Glutamatergic neuron (in vitro differentiated cells): ENCODE results near the gene CDC42BPA. TPM values are rescaled to one million over a fixed set of nuclear protein-coding genes. Genes with fewer than 3 reads are reported as not detected.

Experiments used
- DNase-seq: peaks from one replicate; pipeline ENCODE4 v3.0.0; 2022
- H3K27ac Mint-ChIP-seq: one replicate; pipeline ENCODE4 v1.8.0; 2020; ENCODE audit warnings: mild to moderate bottlenecking, mixed read lengths, inconsistent platforms; ENCODE audit not compliant: unreplicated experiment
- H3K27me3 Mint-ChIP-seq: one replicate; pipeline ENCODE4 v1.8.0; 2020; ENCODE audit warnings: mild to moderate bottlenecking, moderate library complexity, mixed read lengths, inconsistent platforms; ENCODE audit not compliant: unreplicated experiment
- H3K36me3 Mint-ChIP-seq: one replicate; pipeline ENCODE4 v1.8.0; 2020; ENCODE audit warnings: mild to moderate bottlenecking, mixed read lengths, inconsistent platforms; ENCODE audit not compliant: unreplicated experiment
- H3K4me1 Mint-ChIP-seq: one replicate; pipeline ENCODE4 v1.8.0; 2020; ENCODE audit warnings: mild to moderate bottlenecking, low read depth, mixed read lengths, inconsistent platforms; ENCODE audit not compliant: unreplicated experiment
- H3K4me3 Mint-ChIP-seq: one replicate; pipeline ENCODE4 v1.8.0; 2020; ENCODE audit warnings: mild to moderate bottlenecking, mixed read lengths, inconsistent platforms; ENCODE audit not compliant: unreplicated experiment
- H3K9me3 Mint-ChIP-seq: one replicate; pipeline ENCODE4 v1.8.0; 2020; ENCODE audit warnings: mild to moderate bottlenecking, moderate library complexity, mixed read lengths, inconsistent platforms; ENCODE audit not compliant: unreplicated experiment
- total RNA-seq: library from RNA; stranded (reverse); fragmentation: NEBNext Ultra II Directional; extraction: Animal tissue kit (Norgen Biotek cat#: 25700); gene quantifications from one replicate; pipeline ENCODE4 v1.2.1, GENCODE V29; 2021; ENCODE audit not compliant: unreplicated experiment
- TF ChIP-seq, protein P1 (sequence below): fragments of 200-600 bp; sonication (generic); IDR thresholded peaks from one replicate; pipeline ENCODE4 v1.5.0; 2021; ENCODE audit not compliant: partially characterized antibody, unreplicated experiment

CDC42BPA gene
- total RNA-seq, 1 donor from 2014 or later = 66.0 TPM

DNA sequence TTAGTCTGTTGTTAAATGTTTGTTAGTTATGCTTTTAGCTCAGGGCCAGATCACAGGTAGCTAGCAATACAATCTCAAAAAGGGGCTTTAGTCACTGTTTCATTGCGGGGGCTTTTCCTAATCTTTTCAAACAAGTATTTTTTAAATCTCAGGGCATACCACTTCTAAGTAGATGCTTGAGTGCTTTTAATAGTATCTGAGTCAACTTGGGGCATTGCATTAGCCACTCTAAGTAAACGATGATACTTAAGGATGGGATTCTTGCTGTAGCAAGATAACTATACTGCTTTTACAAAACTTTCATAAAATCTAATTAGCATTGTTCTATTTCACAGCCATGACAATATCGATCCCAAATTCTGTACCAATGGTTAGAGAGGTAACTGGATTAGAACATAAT, 11.6 kb downstream of the CDC42BPA start:
- Mint-ChIP-seq H3K36me3 (no peaks in the 10 kb centered on the region), H3K9me3 (no peaks in the 10 kb centered on the region), H3K4me3 (no peak overlapping the region), H3K27ac (no peak overlapping the region), H3K27me3 (no peaks in the 10 kb centered on the region), H3K4me1 (peaks cover 6% of the 10 kb centered on the region)
- no peak for DNase-seq
- TF ChIP-seq, protein P1, sequence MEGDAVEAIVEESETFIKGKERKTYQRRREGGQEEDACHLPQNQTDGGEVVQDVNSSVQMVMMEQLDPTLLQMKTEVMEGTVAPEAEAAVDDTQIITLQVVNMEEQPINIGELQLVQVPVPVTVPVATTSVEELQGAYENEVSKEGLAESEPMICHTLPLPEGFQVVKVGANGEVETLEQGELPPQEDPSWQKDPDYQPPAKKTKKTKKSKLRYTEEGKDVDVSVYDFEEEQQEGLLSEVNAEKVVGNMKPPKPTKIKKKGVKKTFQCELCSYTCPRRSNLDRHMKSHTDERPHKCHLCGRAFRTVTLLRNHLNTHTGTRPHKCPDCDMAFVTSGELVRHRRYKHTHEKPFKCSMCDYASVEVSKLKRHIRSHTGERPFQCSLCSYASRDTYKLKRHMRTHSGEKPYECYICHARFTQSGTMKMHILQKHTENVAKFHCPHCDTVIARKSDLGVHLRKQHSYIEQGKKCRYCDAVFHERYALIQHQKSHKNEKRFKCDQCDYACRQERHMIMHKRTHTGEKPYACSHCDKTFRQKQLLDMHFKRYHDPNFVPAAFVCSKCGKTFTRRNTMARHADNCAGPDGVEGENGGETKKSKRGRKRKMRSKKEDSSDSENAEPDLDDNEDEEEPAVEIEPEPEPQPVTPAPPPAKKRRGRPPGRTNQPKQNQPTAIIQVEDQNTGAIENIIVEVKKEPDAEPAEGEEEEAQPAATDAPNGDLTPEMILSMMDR = no peak

DNA sequence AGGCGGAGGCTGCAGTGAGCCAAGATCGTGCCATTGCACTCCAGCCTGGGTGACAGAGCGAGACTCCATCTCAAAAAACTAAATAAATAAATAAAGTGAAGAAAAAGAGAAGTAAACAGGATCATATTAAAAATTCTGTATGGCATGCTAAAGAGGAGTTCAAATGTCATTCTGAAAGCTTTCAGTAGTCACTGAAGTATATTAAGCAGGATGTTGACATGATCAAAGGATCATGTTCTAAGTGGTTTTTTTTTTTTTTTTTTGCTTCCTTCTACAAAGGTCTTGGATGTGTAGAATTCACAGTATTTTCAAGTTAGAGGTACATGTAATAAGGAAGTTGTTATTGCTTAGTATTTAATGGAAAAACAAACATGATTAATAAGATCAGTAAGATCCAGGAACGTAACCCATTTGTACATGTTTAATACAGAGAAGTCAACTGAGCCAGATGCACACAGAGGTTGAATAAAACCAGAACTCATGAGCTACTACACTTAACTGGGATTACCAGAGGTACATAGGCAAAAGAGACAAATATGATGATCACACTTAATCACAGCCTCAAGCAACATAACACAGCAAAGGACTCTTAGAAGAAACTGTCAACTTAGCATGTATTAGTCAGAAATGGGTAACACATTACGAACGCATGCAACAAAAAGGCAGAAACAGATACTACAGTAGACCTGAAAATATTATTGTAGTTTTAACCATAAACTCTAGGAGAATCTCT, 12.2 kb downstream of the CDC42BPA start:
- no peaks in the 10 kb centered on the region for H3K36me3 Mint-ChIP-seq
- no peak overlapping the region for H3K4me3 Mint-ChIP-seq
- H3K27ac Mint-ChIP-seq = no peak overlapping the region
- H3K4me1 Mint-ChIP-seq = peaks cover 6% of the 10 kb centered on the region
- no peak for DNase-seq
- H3K9me3 Mint-ChIP-seq = no peaks in the 10 kb centered on the region
- TF ChIP-seq, protein P1 = no peak
- H3K27me3 Mint-ChIP-seq = no peaks in the 10 kb centered on the region

DNA sequence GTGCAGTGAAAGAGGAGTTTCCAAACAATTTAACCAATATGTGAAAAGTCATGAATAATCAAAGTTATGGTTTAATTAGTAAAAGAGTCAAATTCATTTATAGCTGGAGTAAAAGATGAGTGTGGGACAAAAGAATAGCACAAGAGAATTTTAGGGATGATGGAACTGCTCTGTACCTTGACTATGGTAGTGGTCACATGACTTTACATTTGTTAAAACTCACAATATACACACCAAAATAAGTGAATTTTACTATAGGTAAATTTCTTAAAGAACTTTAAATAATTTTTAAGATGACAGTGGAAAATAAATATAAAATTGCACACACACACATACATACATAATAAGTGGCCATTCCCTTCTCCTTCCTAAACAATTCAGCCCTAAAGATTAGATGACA, 13.6 kb downstream of the CDC42BPA start:
- Mint-ChIP-seq H3K9me3 (no peaks in the 10 kb centered on the region), H3K27me3 (no peaks in the 10 kb centered on the region)

DNA sequence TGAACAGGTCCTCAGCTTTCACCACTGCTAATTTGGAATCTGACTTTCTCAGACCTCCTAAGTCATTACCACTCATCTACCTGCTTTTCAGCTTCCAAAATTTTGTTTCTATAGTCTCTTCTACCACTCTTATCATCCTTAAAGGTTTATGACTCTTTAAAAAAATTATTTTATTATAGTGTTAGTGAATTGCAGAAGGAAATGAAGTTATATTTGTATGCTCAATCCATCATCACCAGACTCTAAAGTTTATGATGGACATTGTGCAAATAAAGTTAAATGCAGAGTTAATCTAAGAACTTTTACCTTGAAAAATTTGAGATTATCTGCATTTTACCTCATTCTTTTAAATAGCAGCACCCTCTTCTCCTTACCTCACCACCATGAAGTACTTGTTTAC, 14.6 kb downstream of the CDC42BPA start:
- H3K36me3 Mint-ChIP-seq = no peaks in the 10 kb centered on the region
- DNase-seq = no peak
- H3K27me3 Mint-ChIP-seq = no peaks in the 10 kb centered on the region
- H3K4me1 Mint-ChIP-seq = peaks cover 2% of the 10 kb centered on the region
- H3K27ac Mint-ChIP-seq = no peak overlapping the region
- no peaks in the 10 kb centered on the region for H3K9me3 Mint-ChIP-seq
- no peak overlapping the region for H3K4me3 Mint-ChIP-seq
- TF ChIP-seq, protein P1 = no peak

More for the DNA sequence above, 13.6 kb downstream of the CDC42BPA start:
- Mint-ChIP-seq H3K36me3 (no peaks in the 10 kb centered on the region), H3K27ac (no peak overlapping the region), H3K4me1 (peaks cover 2% of the 10 kb centered on the region), H3K4me3 (no peak overlapping the region)
- TF ChIP-seq, protein P1 = no peak
- DNase-seq = no peak

DNA sequence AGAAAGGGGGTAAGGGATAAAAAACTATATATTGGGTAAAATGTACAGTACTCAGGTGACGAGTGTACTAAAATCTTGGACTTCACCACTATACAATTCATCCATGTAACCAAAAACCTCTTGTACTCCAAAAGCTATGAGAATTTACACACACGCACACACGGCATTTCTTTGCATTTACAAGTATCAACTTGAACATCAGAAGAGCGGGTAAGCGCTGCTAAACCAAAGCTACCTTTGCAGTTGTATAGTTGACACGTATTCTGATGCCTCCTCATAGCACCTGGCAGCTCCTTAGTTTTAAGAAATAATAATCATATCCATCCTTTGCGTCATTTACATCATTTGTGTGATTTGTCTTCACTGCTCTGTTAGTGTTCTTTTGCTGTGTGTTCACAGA, 17.6 kb downstream of the CDC42BPA start:
- no peak for DNase-seq
- peaks cover 2% of the 10 kb centered on the region for H3K4me1 Mint-ChIP-seq

More for the DNA sequence above, 17.6 kb downstream of the CDC42BPA start:
- TF ChIP-seq, protein P1 = no peak
- Mint-ChIP-seq H3K4me3 (no peak overlapping the region), H3K27ac (no peak overlapping the region), H3K36me3 (no peaks in the 10 kb centered on the region), H3K27me3 (no peaks in the 10 kb centered on the region), H3K9me3 (no peaks in the 10 kb centered on the region)
